WTC11 (cell line): ENCODE data around the gene GLT8D2. TPM values are rescaled to one million over a fixed set of nuclear protein-coding genes. Genes with fewer than 3 reads are reported as not detected.

Source experiments
- ATAC-seq: fragments of 200-7000 bp; cut with Tn5 transposase; 2 replicates; pipeline ENCODE4 v1.10.0; 2021; ENCODE audit warnings: mild to moderate bottlenecking, moderate library complexity
- CTCF ChIA-PET: fragments of 300-600 bp; sonication (Branson Sonifier 250); formaldehyde crosslinking; loops from one replicate; lab custom pipeline; 2021; ENCODE audit warnings: antibody characterized with exemption; lab: Charles Lee
- POLR2A ChIA-PET: fragments of 350-600 bp; sonication (Branson Sonifier 250); formaldehyde crosslinking; loops from one replicate; lab custom pipeline; 2021; ENCODE audit warnings: antibody characterized with exemption; lab: Charles Lee
- DNase-seq: peaks from one replicate; pipeline ENCODE4 v3.0.0; 2021; ENCODE audit warnings: low spot score
- H3K27ac Mint-ChIP-seq: 2 replicates; pipeline ENCODE4 v1.8.0; 2021; ENCODE audit warnings: mixed read lengths
- H3K27me3 Mint-ChIP-seq: 2 replicates; pipeline ENCODE4 v1.8.0; 2021; ENCODE audit warnings: low read depth, mild to moderate bottlenecking, moderate library complexity, mixed read lengths
- H3K36me3 Mint-ChIP-seq: 2 replicates; pipeline ENCODE4 v1.8.0; 2021; ENCODE audit warnings: mixed read lengths
- H3K4me1 Mint-ChIP-seq: 2 replicates; pipeline ENCODE4 v1.8.0; 2022; ENCODE audit warnings: mixed read lengths
- H3K4me3 Mint-ChIP-seq: 2 replicates; pipeline ENCODE4 v1.8.0; 2021; ENCODE audit warnings: mild to moderate bottlenecking, moderate library complexity, mixed read lengths
- H3K9me3 Mint-ChIP-seq: 2 replicates; pipeline ENCODE4 v1.8.0; 2021; ENCODE audit warnings: mixed read lengths
- CBFB ChIP-seq: sonication (generic); formaldehyde crosslinking; IDR thresholded peaks from 2 replicates; pipeline ENCODE4 v1.8.1; 2022; ENCODE audit warnings: mild to moderate bottlenecking, low read depth, missing genetic modification reagents
- NFATC4 ChIP-seq: fragments of 250-450 bp; sonication (Bioruptor Pico); IDR thresholded peaks from 2 replicates; pipeline ENCODE4 v1.9.0; 2021; ENCODE audit warnings: mild to moderate bottlenecking
- RELA ChIP-seq: sonication (generic); formaldehyde crosslinking; IDR thresholded peaks from 2 replicates; pipeline ENCODE4 v1.8.1; 2022; ENCODE audit warnings: missing genetic modification reagents, mild to moderate bottlenecking, borderline replicate concordance
- TEAD4 ChIP-seq: sonication (generic); formaldehyde crosslinking; IDR thresholded peaks from 2 replicates; pipeline ENCODE4 v1.8.0; 2022; ENCODE audit warnings: mild to moderate bottlenecking, missing genetic modification reagents
- ZNF263 ChIP-seq: sonication (generic); formaldehyde crosslinking; IDR thresholded peaks from 2 replicates; pipeline ENCODE4 v1.8.1; 2022; ENCODE audit warnings: low read depth, mild to moderate bottlenecking, moderate library complexity, missing genetic modification reagents
- total RNA-seq: library from RNA; stranded (reverse); gene quantifications from 3 replicates; pipeline ENCODE4 v1.2.3, GENCODE V29; 2021
- TF ChIP-seq, protein P1 (sequence below): sonication (generic); formaldehyde crosslinking; IDR thresholded peaks from 2 replicates; pipeline ENCODE4 v1.8.1; 2022; ENCODE audit warnings: missing genetic modification reagents, borderline replicate concordance
- TF ChIP-seq, protein P2 (sequence below): sonication (generic); formaldehyde crosslinking; IDR thresholded peaks from 2 replicates; pipeline ENCODE4 v1.8.0; 2023; ENCODE audit warnings: missing genetic modification reagents
- TF ChIP-seq, protein P3 (sequence below): sonication (generic); formaldehyde crosslinking; IDR thresholded peaks from 2 replicates; pipeline ENCODE4 v1.8.1; 2022; ENCODE audit warnings: low read depth, mild to moderate bottlenecking, moderate library complexity, missing genetic modification reagents, borderline replicate concordance
- TF ChIP-seq, protein P4 (sequence below): fragments of 200-600 bp; IDR thresholded peaks from 2 replicates; pipeline ENCODE4 v1.8.0; 2022; ENCODE audit warnings: antibody characterized with exemption
- TF ChIP-seq, protein P5 (sequence below): fragments of 250-450 bp; sonication (Bioruptor Pico); IDR thresholded peaks from 2 replicates; pipeline ENCODE4 v1.8.0; 2021; ENCODE audit warnings: mild to moderate bottlenecking
- TF ChIP-seq, protein P6 (sequence below): sonication (generic); formaldehyde crosslinking; IDR thresholded peaks from 2 replicates; pipeline ENCODE4 v1.8.0; 2023; ENCODE audit warnings: mild to moderate bottlenecking, missing genetic modification reagents
- TF ChIP-seq, protein P7 (sequence below): sonication (generic); formaldehyde crosslinking; IDR thresholded peaks from 2 replicates; pipeline ENCODE4 v1.8.0; 2022; ENCODE audit warnings: missing genetic modification reagents

GLT8D2 gene
- total RNA-seq, 1 experiment from 2014 or later, result 4.5 TPM

DNA sequence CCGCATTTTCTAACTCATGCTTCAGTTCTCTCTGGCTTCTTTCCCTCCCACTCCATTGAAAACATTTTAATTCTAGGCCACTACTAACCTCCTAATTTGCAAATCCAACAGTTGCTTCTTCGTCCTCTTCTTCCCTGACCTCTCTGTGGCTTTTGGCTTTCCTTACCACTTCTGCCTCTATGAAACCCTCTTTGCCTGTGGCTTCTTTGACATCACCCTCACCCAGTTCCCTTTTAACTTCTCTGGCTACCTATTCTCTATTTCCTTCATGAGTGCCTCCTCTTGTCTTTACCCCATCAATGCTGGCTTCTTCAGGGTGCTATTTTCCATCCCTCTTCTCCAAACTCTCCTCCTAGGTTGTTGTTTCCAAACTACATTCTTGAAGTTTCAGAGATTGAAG lies 10.0 kb upstream of the GLT8D2 start (continued):
- TF ChIP-seq, protein P1, sequence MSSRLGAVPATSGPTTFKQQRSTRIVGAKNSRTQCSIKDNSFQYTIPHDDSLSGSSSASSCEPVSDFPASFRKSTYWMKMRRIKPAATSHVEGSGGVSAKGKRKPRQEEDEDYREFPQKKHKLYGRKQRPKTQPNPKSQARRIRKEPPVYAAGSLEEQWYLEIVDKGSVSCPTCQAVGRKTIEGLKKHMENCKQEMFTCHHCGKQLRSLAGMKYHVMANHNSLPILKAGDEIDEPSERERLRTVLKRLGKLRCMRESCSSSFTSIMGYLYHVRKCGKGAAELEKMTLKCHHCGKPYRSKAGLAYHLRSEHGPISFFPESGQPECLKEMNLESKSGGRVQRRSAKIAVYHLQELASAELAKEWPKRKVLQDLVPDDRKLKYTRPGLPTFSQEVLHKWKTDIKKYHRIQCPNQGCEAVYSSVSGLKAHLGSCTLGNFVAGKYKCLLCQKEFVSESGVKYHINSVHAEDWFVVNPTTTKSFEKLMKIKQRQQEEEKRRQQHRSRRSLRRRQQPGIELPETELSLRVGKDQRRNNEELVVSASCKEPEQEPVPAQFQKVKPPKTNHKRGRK (CRISPR knock-in tag), result no peak
- TF ChIP-seq, protein P2, sequence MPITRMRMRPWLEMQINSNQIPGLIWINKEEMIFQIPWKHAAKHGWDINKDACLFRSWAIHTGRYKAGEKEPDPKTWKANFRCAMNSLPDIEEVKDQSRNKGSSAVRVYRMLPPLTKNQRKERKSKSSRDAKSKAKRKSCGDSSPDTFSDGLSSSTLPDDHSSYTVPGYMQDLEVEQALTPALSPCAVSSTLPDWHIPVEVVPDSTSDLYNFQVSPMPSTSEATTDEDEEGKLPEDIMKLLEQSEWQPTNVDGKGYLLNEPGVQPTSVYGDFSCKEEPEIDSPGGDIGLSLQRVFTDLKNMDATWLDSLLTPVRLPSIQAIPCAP (CRISPR knock-in tag), result no peak
- no peak for TF ChIP-seq ZNF263 (CRISPR knock-in tag)

DNA sequence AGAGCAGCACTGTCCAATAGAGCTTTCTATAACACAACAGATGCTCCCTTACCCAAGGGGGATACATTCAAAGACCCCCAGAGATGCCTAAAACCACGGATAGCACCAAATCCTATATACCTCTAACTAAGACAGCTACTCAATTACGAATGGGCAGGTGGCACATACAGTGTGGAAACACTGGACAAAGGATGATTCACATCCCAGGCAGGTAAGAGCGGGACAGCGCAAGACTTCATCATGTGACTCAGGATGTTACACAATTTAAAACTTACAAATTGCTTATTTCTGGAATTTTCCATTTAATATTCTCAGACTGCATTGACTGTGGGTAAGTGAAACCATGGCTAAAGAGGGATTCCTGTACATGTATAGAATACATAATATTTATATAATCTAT lies 8.8 kb upstream of the GLT8D2 start:
- TF ChIP-seq, protein P3, sequence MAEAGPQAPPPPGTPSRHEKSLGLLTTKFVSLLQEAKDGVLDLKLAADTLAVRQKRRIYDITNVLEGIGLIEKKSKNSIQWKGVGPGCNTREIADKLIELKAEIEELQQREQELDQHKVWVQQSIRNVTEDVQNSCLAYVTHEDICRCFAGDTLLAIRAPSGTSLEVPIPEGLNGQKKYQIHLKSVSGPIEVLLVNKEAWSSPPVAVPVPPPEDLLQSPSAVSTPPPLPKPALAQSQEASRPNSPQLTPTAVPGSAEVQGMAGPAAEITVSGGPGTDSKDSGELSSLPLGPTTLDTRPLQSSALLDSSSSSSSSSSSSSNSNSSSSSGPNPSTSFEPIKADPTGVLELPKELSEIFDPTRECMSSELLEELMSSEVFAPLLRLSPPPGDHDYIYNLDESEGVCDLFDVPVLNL (CRISPR knock-in tag), result no peak
- peaks cover 25% of the 10 kb centered on the region for H3K4me1 Mint-ChIP-seq
- no peak overlapping the region for H3K27ac Mint-ChIP-seq
- H3K4me3 Mint-ChIP-seq, result no peak overlapping the region
- ChIA-PET CTCF (interaction anchor here (3.3 kb wide), 1 partner anchor 50 kb away, joined by 73 read pairs; no protein-coding TSS in a partner anchor), POLR2A (no interaction called here)
- H3K9me3 Mint-ChIP-seq, result no peaks in the 10 kb centered on the region
- peaks cover 19% of the 10 kb centered on the region for H3K27me3 Mint-ChIP-seq
- no peaks in the 10 kb centered on the region for H3K36me3 Mint-ChIP-seq
- DNase-seq, result no peak
- no peak for ATAC-seq

DNA sequence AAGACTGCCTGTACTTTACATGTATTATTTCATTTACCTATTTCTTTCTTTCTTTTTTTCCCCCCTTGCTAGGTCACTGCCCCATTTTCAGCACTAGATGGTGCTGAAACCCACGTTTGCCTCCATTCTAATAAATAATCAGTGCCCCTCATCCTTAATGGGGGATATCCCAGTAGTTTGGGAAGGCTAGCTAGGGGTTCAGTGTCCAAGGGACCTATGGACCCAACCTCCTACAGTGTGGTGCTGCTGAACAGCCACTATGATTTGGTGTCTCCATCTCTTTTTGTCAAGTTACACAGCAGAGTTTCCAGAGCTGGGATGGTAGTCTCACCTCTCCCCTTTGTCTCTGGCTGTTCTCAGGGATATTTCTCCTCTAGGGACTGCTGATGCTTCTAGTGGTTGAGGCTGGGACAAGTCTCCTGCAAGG lies 7.8 kb upstream of the GLT8D2 start:
- no peak overlapping the region for H3K27ac Mint-ChIP-seq
- H3K36me3 Mint-ChIP-seq, result no peaks in the 10 kb centered on the region
- ATAC-seq, result peak; percentile 78
- POLR2A ChIA-PET, result no interaction called here
- peaks cover 22% of the 10 kb centered on the region for H3K4me1 Mint-ChIP-seq
- no peak for TF ChIP-seq TEAD4 (CRISPR knock-in tag)
- TF ChIP-seq, protein P4, sequence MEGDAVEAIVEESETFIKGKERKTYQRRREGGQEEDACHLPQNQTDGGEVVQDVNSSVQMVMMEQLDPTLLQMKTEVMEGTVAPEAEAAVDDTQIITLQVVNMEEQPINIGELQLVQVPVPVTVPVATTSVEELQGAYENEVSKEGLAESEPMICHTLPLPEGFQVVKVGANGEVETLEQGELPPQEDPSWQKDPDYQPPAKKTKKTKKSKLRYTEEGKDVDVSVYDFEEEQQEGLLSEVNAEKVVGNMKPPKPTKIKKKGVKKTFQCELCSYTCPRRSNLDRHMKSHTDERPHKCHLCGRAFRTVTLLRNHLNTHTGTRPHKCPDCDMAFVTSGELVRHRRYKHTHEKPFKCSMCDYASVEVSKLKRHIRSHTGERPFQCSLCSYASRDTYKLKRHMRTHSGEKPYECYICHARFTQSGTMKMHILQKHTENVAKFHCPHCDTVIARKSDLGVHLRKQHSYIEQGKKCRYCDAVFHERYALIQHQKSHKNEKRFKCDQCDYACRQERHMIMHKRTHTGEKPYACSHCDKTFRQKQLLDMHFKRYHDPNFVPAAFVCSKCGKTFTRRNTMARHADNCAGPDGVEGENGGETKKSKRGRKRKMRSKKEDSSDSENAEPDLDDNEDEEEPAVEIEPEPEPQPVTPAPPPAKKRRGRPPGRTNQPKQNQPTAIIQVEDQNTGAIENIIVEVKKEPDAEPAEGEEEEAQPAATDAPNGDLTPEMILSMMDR, result peak; percentile 19; the same call in 1 of the 2 replicates
- peaks cover 12% of the 10 kb centered on the region for H3K27me3 Mint-ChIP-seq
- CTCF ChIA-PET, result interaction anchor here (0.7 to 3.3 kb wide), 11 partner anchors 9 to 81 kb away, joined by 3 to 73 read pairs (median 4); partner anchors contain the start of gene NFYB
- H3K4me3 Mint-ChIP-seq, result no peak overlapping the region
- DNase-seq, result no peak
- H3K9me3 Mint-ChIP-seq, result no peaks in the 10 kb centered on the region

DNA sequence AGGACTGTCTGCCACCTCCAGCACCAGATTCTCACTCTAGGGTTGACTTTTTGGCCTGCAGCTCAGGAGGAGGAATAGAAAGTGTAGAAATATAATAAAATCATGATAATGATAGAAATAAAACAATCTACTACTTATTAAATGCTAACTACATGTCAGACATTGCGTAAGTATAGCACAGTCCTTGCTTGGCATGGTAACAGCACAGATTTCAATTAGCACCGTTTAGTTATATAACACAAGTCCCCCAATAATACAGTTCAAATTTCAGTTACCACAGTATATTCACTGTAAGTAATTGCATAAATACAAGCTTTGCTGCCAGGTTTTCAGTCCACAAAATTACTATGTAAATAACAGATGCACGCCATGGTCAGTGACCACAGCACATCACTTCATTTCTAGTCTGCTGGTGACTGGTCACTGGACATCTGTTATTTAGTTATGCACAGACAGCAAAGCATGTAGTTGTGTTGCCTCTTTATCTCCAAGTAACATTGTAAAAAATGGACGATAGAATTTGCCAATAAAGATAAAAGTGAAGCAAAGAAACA lies 6.5 kb upstream of the GLT8D2 start:
- no peak overlapping the region for H3K4me3 Mint-ChIP-seq
- POLR2A ChIA-PET, result interaction anchor here (0.6 kb wide), 1 partner anchor 80 kb away, joined by 5 read pairs; no protein-coding TSS in a partner anchor
- no peak overlapping the region for H3K27ac Mint-ChIP-seq
- no peaks in the 10 kb centered on the region for H3K9me3 Mint-ChIP-seq
- CTCF ChIA-PET, result interaction anchor here (1.4 to 3.3 kb wide), 4 partner anchors 8 to 53 kb away, joined by 4 to 73 read pairs (median 10); partner anchors contain the start of gene HCFC2
- TF ChIP-seq, protein P5, sequence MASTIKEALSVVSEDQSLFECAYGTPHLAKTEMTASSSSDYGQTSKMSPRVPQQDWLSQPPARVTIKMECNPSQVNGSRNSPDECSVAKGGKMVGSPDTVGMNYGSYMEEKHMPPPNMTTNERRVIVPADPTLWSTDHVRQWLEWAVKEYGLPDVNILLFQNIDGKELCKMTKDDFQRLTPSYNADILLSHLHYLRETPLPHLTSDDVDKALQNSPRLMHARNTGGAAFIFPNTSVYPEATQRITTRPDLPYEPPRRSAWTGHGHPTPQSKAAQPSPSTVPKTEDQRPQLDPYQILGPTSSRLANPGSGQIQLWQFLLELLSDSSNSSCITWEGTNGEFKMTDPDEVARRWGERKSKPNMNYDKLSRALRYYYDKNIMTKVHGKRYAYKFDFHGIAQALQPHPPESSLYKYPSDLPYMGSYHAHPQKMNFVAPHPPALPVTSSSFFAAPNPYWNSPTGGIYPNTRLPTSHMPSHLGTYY (CRISPR knock-in tag), result no peak
- TF ChIP-seq, protein P6, sequence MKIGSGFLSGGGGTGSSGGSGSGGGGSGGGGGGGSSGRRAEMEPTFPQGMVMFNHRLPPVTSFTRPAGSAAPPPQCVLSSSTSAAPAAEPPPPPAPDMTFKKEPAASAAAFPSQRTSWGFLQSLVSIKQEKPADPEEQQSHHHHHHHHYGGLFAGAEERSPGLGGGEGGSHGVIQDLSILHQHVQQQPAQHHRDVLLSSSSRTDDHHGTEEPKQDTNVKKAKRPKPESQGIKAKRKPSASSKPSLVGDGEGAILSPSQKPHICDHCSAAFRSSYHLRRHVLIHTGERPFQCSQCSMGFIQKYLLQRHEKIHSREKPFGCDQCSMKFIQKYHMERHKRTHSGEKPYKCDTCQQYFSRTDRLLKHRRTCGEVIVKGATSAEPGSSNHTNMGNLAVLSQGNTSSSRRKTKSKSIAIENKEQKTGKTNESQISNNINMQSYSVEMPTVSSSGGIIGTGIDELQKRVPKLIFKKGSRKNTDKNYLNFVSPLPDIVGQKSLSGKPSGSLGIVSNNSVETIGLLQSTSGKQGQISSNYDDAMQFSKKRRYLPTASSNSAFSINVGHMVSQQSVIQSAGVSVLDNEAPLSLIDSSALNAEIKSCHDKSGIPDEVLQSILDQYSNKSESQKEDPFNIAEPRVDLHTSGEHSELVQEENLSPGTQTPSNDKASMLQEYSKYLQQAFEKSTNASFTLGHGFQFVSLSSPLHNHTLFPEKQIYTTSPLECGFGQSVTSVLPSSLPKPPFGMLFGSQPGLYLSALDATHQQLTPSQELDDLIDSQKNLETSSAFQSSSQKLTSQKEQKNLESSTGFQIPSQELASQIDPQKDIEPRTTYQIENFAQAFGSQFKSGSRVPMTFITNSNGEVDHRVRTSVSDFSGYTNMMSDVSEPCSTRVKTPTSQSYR (CRISPR knock-in tag), result no peak
- TF ChIP-seq, protein P1 (CRISPR knock-in tag), result no peak
- no peak for TF ChIP-seq CBFB
- no peak for TF ChIP-seq RELA (CRISPR knock-in tag)
- TF ChIP-seq, protein P7, sequence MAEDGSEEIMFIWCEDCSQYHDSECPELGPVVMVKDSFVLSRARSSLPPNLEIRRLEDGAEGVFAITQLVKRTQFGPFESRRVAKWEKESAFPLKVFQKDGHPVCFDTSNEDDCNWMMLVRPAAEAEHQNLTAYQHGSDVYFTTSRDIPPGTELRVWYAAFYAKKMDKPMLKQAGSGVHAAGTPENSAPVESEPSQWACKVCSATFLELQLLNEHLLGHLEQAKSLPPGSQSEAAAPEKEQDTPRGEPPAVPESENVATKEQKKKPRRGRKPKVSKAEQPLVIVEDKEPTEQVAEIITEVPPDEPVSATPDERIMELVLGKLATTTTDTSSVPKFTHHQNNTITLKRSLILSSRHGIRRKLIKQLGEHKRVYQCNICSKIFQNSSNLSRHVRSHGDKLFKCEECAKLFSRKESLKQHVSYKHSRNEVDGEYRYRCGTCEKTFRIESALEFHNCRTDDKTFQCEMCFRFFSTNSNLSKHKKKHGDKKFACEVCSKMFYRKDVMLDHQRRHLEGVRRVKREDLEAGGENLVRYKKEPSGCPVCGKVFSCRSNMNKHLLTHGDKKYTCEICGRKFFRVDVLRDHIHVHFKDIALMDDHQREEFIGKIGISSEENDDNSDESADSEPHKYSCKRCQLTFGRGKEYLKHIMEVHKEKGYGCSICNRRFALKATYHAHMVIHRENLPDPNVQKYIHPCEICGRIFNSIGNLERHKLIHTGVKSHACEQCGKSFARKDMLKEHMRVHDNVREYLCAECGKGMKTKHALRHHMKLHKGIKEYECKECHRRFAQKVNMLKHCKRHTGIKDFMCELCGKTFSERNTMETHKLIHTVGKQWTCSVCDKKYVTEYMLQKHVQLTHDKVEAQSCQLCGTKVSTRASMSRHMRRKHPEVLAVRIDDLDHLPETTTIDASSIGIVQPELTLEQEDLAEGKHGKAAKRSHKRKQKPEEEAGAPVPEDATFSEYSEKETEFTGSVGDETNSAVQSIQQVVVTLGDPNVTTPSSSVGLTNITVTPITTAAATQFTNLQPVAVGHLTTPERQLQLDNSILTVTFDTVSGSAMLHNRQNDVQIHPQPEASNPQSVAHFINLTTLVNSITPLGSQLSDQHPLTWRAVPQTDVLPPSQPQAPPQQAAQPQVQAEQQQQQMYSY (CRISPR knock-in tag), result no peak
- no peak for TF ChIP-seq NFATC4 (CRISPR knock-in tag)
- ATAC-seq (no peak), DNase-seq (no peak)
- H3K36me3 Mint-ChIP-seq, result no peaks in the 10 kb centered on the region
- peaks cover 22% of the 10 kb centered on the region for H3K4me1 Mint-ChIP-seq
- H3K27me3 Mint-ChIP-seq, result peaks cover 9% of the 10 kb centered on the region; the same call in 1 of the 2 replicates
